MCF 10A (cell line): ENCODE measurements around the gene SPCS2. TPM values are rescaled to one million over a fixed set of nuclear protein-coding genes. Genes with fewer than 3 reads are reported as not detected.
A peak's percentile ranks its signal among the peaks of the same experiment; 100 is the strongest.

Source experiments
- BruUV-seq: library from RNA; stranded (reverse); fragments of 400-500 nt; replicated peaks from 2 replicates; lab custom pipeline; 2021; lab: Mats Ljungman, UMichigan
- CTCF ChIA-PET: fragments of 300-600 bp; sonication (Branson Sonifier 250); formaldehyde crosslinking; extraction: SDS; loops from one replicate; lab custom pipeline; 2021; ENCODE audit warnings: antibody characterized with exemption, inconsistent platforms; lab: Yijun Ruan, JAX
- POLR2A ChIA-PET: fragments of 300-600, 350-650 bp; sonication (Branson Sonifier 250); formaldehyde crosslinking; extraction: SDS; loops from one replicate; lab custom pipeline; 2020; ENCODE audit warnings: antibody characterized with exemption, inconsistent platforms; lab: Yijun Ruan, JAX
- DNase-seq: peaks from one replicate; pipeline ENCODE4 v3.0.0-alpha.2; 2018; ENCODE audit not compliant: unreplicated experiment
- H3K27ac Mint-ChIP-seq: one replicate; pipeline ENCODE4 v1.8.0; 2022; ENCODE audit warnings: mild to moderate bottlenecking, low read depth, mixed read lengths; ENCODE audit not compliant: unreplicated experiment
- H3K27me3 Mint-ChIP-seq: one replicate; pipeline ENCODE4 v1.8.0; 2022; ENCODE audit warnings: mixed read lengths; ENCODE audit not compliant: insufficient read depth, unreplicated experiment
- H3K36me3 Mint-ChIP-seq: one replicate; pipeline ENCODE4 v1.8.0; 2022; ENCODE audit warnings: mild to moderate bottlenecking, moderate library complexity, mixed read lengths; ENCODE audit not compliant: insufficient read depth, unreplicated experiment
- H3K4me1 Mint-ChIP-seq: one replicate; pipeline ENCODE4 v1.8.0; 2022; ENCODE audit warnings: mixed read lengths; ENCODE audit not compliant: insufficient read depth, unreplicated experiment
- H3K4me3 Mint-ChIP-seq: one replicate; pipeline ENCODE4 v1.8.0; 2022; ENCODE audit warnings: mild to moderate bottlenecking, moderate library complexity, mixed read lengths; ENCODE audit not compliant: unreplicated experiment
- H3K9me3 Mint-ChIP-seq: one replicate; pipeline ENCODE4 v1.8.0; 2022; ENCODE audit warnings: mixed read lengths; ENCODE audit not compliant: unreplicated experiment
- intact Hi-C: fragments of 100-400 bp; cut with micrococcal nuclease; formaldehyde crosslinking; loops from 2 replicates; pipeline ENCODE4 v1.14.1; 2022
- total RNA-seq: library from RNA; stranded (reverse); gene quantifications from 2 replicates; pipeline ENCODE4 v1.2.3, GENCODE V29; 2022
- TF ChIP-seq, protein P1 (sequence below): fragments of 200-600 bp; IDR thresholded peaks from one replicate; pipeline ENCODE4 v1.8.0; 2022; ENCODE audit warnings: antibody characterized with exemption, mild to moderate bottlenecking; ENCODE audit not compliant: unreplicated experiment

SPCS2 gene
- total RNA-seq, 1 experiment from 2014 or later = 198 TPM

DNA sequence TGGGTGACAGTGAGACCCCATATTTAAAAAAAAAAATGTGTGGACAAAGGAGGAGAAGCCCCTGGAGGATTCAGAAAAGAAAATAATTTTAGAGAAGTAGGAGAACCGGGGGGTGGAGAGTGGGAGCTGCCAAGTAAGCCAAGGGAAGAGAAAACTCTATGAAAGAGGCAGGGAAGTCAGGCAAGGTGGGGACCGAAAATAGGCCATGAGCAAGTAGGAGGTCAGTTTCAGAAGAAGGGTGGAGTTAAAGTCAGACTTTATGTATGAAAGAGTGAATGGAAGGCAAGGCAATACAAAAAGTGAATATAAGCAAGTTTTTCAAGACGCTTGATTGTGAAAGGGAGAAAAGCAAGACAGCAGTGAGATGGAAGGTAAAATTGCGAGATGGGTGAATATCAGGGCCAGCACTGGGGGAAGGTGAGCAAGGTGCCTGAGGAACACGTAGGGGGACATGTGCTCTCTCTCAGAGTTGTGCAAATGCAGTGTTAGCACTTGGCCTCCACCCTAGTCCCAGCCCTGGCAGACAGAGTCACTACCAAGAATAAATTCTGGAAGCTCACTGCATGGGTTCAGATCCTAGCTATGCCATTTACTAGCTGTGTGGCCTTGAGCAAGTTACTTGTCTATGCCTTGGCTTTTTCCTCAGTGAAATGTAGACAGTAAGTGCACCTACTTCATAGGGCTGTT lies 6.8 kb upstream of the SPCS2 start:
- Mint-ChIP-seq H3K27me3 (no peaks in the 10 kb centered on the region), H3K9me3 (no peaks in the 10 kb centered on the region), H3K36me3 (peaks cover 54% of the 10 kb centered on the region), H3K4me3 (no peak overlapping the region), H3K27ac (peak overlapping the region; percentile 84), H3K4me1 (peaks cover 49% of the 10 kb centered on the region)
- ChIA-PET POLR2A (interaction anchor here (0.6 to 1.9 kb wide), 4 partner anchors 12 to 47 kb away, joined by 3 to 8 read pairs (median 4); partner anchors contain the start of gene NEU3), CTCF (interaction anchor here (0.7 to 4.0 kb wide), 7 partner anchors 13 to 201 kb away, joined by 3 to 49 read pairs (median 5); no protein-coding TSS in a partner anchor)
- intact Hi-C loops = no loop called here
- DNase-seq = no peak
- TF ChIP-seq, protein P1, sequence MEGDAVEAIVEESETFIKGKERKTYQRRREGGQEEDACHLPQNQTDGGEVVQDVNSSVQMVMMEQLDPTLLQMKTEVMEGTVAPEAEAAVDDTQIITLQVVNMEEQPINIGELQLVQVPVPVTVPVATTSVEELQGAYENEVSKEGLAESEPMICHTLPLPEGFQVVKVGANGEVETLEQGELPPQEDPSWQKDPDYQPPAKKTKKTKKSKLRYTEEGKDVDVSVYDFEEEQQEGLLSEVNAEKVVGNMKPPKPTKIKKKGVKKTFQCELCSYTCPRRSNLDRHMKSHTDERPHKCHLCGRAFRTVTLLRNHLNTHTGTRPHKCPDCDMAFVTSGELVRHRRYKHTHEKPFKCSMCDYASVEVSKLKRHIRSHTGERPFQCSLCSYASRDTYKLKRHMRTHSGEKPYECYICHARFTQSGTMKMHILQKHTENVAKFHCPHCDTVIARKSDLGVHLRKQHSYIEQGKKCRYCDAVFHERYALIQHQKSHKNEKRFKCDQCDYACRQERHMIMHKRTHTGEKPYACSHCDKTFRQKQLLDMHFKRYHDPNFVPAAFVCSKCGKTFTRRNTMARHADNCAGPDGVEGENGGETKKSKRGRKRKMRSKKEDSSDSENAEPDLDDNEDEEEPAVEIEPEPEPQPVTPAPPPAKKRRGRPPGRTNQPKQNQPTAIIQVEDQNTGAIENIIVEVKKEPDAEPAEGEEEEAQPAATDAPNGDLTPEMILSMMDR = no peak
- no TSS peak for BruUV-seq

DNA sequence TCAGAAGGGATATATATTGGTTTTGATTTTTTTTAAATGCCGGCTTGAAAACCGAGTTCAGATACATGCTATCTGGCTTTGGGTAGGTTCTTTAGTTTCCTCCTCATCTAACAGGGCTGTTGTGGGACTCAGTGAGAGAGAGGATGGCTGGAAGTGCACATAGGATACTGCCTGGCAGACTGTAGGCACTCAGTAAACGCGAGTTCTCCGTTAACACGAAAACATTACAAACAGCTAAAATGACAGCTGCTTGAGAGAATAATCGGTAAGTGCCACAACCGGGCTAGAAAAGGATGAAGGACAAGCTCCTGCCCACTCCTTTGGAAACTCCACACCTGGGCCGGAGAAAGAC lies 544 bp upstream of the SPCS2 start:
- H3K36me3 Mint-ChIP-seq = peaks cover 13% of the 10 kb centered on the region
- no peaks in the 10 kb centered on the region for H3K9me3 Mint-ChIP-seq
- BruUV-seq = TSS peak; percentile 83
- ChIA-PET CTCF (no interaction called here), POLR2A (interaction anchor here (0.6 to 3.3 kb wide), 11 partner anchors 8 to 253 kb away, joined by 3 to 23 read pairs (median 4); partner anchors contain the start of gene NEU3)
- no peaks in the 10 kb centered on the region for H3K27me3 Mint-ChIP-seq
- peaks cover 41% of the 10 kb centered on the region for H3K4me1 Mint-ChIP-seq
- DNase-seq = no peak
- peak overlapping the region; percentile 96 for H3K4me3 Mint-ChIP-seq
- TF ChIP-seq, protein P1 = no peak
- intact Hi-C loops = loop anchor here (5.0 kb wide), 1 partner anchor 39 kb away; the partner anchor contains the start of gene NEU3
- H3K27ac Mint-ChIP-seq = peak overlapping the region; percentile 93

DNA sequence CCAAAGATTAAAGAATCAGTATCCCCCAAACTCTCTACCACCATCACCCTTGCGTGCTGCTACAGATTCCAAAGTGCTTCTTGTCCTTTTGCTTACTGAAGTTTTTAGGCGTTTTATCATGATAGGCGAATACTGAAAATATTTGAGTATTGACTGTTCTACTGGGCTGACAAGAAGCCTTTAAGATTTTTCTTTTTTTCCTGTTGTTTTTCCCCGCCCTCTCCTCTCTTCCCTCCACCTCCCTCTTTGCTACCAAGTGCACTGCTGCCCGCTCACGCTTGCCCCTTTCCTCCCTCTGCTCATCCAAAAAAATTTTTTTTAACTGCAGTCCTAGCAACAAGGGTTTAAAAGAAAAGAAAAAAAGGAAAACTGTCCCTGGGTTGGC lies 679 bp downstream of the SPCS2 start:
- ChIA-PET CTCF (interaction anchor here (0.6 kb wide), 1 partner anchor 14 kb away, joined by 3 read pairs; no protein-coding TSS in a partner anchor), POLR2A (interaction anchor here (0.7 to 3.3 kb wide), 5 partner anchors 11 to 460 kb away, joined by 3 to 23 read pairs (median 4); no protein-coding TSS in a partner anchor)
- DNase-seq = no peak
- Mint-ChIP-seq H3K4me3 (peak overlapping the region; percentile 96), H3K9me3 (no peaks in the 10 kb centered on the region), H3K27ac (peak overlapping the region; percentile 93), H3K36me3 (peaks cover 11% of the 10 kb centered on the region), H3K27me3 (no peaks in the 10 kb centered on the region), H3K4me1 (peaks cover 29% of the 10 kb centered on the region)
- intact Hi-C loops = loop anchor here (5.0 kb wide), 1 partner anchor 38 kb away; the partner anchor contains the start of gene NEU3
- BruUV-seq = no TSS peak
- TF ChIP-seq, protein P1 = no peak

DNA sequence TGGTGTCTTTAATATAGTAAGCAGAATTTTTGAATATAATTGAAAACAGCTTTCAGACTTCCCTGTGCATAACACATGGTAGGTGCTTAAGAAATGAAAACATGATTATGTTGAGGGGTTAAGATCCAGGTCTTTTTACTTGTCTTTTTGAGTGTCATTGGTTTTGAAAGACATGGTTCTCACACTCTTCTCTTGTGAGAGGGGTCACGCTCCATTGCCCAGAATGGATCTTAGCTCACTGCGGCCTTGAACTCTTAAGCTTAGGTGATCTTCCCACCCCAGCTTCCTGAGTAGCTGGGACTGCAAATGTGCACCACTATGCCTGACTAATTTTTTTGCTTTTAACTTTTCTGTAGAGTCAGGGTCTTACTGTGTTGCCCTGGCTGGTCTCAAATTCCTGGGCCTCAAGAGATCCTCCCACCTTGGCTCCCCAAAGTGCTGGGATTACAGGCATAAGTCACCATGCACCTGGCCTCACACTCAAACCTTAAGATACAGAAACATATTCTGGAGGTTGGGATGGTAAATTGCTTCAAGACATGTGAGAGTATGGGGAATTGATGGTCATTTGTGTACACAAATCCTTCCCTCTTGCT lies 1.4 kb downstream of the SPCS2 start:
- Mint-ChIP-seq H3K27me3 (no peaks in the 10 kb centered on the region), H3K9me3 (no peaks in the 10 kb centered on the region), H3K27ac (peak overlapping the region; percentile 93), H3K4me1 (peaks cover 22% of the 10 kb centered on the region), H3K36me3 (peaks cover 11% of the 10 kb centered on the region), H3K4me3 (peak overlapping the region; percentile 96)
- DNase-seq = no peak
- ChIA-PET CTCF (interaction anchor here (0.7 to 2.4 kb wide), 2 partner anchors 8 to 20 kb away, joined by 3 to 9 read pairs; no protein-coding TSS in a partner anchor), POLR2A (interaction anchor here (0.7 to 3.3 kb wide), 4 partner anchors 12 to 460 kb away, joined by 3 to 23 read pairs (median 4); no protein-coding TSS in a partner anchor)
- intact Hi-C loops = no loop called here
- TF ChIP-seq, protein P1 = no peak
- no TSS peak for BruUV-seq
